Mesenchymal stem cell (in vitro differentiated cells and primary cell): ENCODE measurements around the gene TRAF1.

Source experiments
- DNase-seq: peaks from one replicate; pipeline ENCODE4 v3.0.0-alpha.2; 2013
- H2AFZ ChIP-seq: one replicate; pipeline ENCODE4 v1.6.1; 2013; ENCODE audit warnings: low read depth, mild to moderate bottlenecking, control low read depth, inconsistent platforms, low read length, moderate library complexity
- H2AK5ac ChIP-seq: 2 replicates; pipeline ENCODE4 v1.6.1; 2013; ENCODE audit warnings: low read length, moderate library complexity, mild to moderate bottlenecking, inconsistent platforms; ENCODE audit not compliant: severe bottlenecking
- H2BK120ac ChIP-seq: one replicate; pipeline ENCODE4 v1.6.1; 2013; ENCODE audit warnings: low read depth, mild to moderate bottlenecking, inconsistent platforms, low read length, moderate library complexity
- H2BK12ac ChIP-seq, 2 experiments: one replicate each; pipeline ENCODE4 v1.6.1; 2013; ENCODE audit warnings: inconsistent platforms in 2 of 2, low read length in 2 of 2, mild to moderate bottlenecking in 2 of 2, moderate library complexity in 2 of 2, control low read depth in 1 of 2
- H2BK15ac ChIP-seq: one replicate; pipeline ENCODE4 v1.6.1; 2013; ENCODE audit warnings: mild to moderate bottlenecking, low read depth, inconsistent platforms; ENCODE audit not compliant: poor library complexity, severe bottlenecking
- H2BK5ac ChIP-seq: 2 replicates; pipeline ENCODE4 v1.6.1; 2013; ENCODE audit warnings: low read depth, mild to moderate bottlenecking, low read length, control low read depth, inconsistent platforms; ENCODE audit not compliant: poor library complexity, severe bottlenecking
- H3K14ac ChIP-seq, 2 experiments: one replicate each; pipeline ENCODE4 v1.6.1; 2013; ENCODE audit warnings: inconsistent platforms in 2 of 2, low read length in 2 of 2, control low read depth in 1 of 2, mild to moderate bottlenecking in 1 of 2, moderate library complexity in 1 of 2
- H3K18ac ChIP-seq, 2 experiments: one replicate each; pipeline ENCODE4 v1.6.1; 2013; ENCODE audit warnings: inconsistent platforms in 2 of 2, low read length in 2 of 2, control low read depth in 1 of 2, low read depth in 1 of 2, mild to moderate bottlenecking in 1 of 2
- H3K23ac ChIP-seq, 2 experiments: one replicate each; pipeline ENCODE4 v1.6.1; 2013; ENCODE audit warnings: inconsistent platforms in 2 of 2, low read length in 2 of 2, mild to moderate bottlenecking in 2 of 2, moderate library complexity in 2 of 2, control low read depth in 1 of 2
- H3K27ac ChIP-seq: 2 replicates; pipeline ENCODE4 v1.5.1; 2013; ENCODE audit warnings: mild to moderate bottlenecking, moderate library complexity, low read length, control low read depth, inconsistent platforms; ENCODE audit not compliant: poor library complexity, severe bottlenecking
- H3K27me3 ChIP-seq, 2 experiments: 2 replicates each; pipeline versions ENCODE4 v1.6.1 to v1.7.0; 2013; ENCODE audit warnings: low read length in 2 of 2, mild to moderate bottlenecking in 2 of 2, moderate library complexity in 2 of 2, control low read depth in 1 of 2, inconsistent platforms in 1 of 2; ENCODE audit not compliant: control insufficient read depth in 1 of 2, insufficient read depth in 1 of 2
- H3K36me3 ChIP-seq, 2 experiments: 2 replicates each; pipeline versions ENCODE4 v1.6.1 to v1.7.0; 2013; ENCODE audit warnings: low read length in 2 of 2, control low read depth in 1 of 2, inconsistent platforms in 1 of 2, low read depth in 1 of 2, mild to moderate bottlenecking in 1 of 2; ENCODE audit not compliant: insufficient read depth in 2 of 2, control insufficient read depth in 1 of 2
- H3K4ac ChIP-seq, 2 experiments: one replicate each; pipeline ENCODE4 v1.6.1; 2013; ENCODE audit warnings: inconsistent platforms in 2 of 2, low read length in 2 of 2, mild to moderate bottlenecking in 2 of 2, moderate library complexity in 2 of 2, control low read depth in 1 of 2, low read depth in 1 of 2
- H3K4me1 ChIP-seq: 2 replicates; pipeline ENCODE4 v1.6.1; 2013; ENCODE audit warnings: low read depth, low read length, control low read depth; ENCODE audit not compliant: control insufficient read depth, insufficient read depth
- H3K4me2 ChIP-seq: 2 replicates; pipeline ENCODE4 v1.6.1; 2013; ENCODE audit warnings: low read length, mild to moderate bottlenecking, inconsistent platforms; ENCODE audit not compliant: poor library complexity, severe bottlenecking
- H3K4me3 ChIP-seq, 2 experiments: 2 replicates each; pipeline versions ENCODE4 v1.5.1 to v1.7.0; 2013; ENCODE audit warnings: low read length in 2 of 2, mild to moderate bottlenecking in 2 of 2, control low read depth in 1 of 2, low read depth in 1 of 2; ENCODE audit not compliant: insufficient read depth in 1 of 2
- H3K79me1 ChIP-seq: replicated peaks from 2 replicates; pipeline ENCODE4 v1.6.1; 2013; ENCODE audit warnings: mild to moderate bottlenecking, control low read depth, low read length, inconsistent platforms; ENCODE audit not compliant: poor library complexity, severe bottlenecking
- H3K9ac ChIP-seq: 2 replicates; pipeline ENCODE4 v1.7.0; 2013; ENCODE audit warnings: mild to moderate bottlenecking, low read length, moderate library complexity
- H3K9me3 ChIP-seq: 2 replicates; pipeline ENCODE4 v1.7.0; 2013; ENCODE audit warnings: mild to moderate bottlenecking, low read length; ENCODE audit not compliant: control insufficient read depth
- H4K8ac ChIP-seq: one replicate; pipeline ENCODE4 v1.6.1; 2013; ENCODE audit warnings: inconsistent platforms, mild to moderate bottlenecking, low read length, moderate library complexity
- H4K91ac ChIP-seq: one replicate; pipeline ENCODE4 v1.6.1; 2013; ENCODE audit warnings: mild to moderate bottlenecking, low read length, inconsistent platforms
- WGBS: methylation state at CpG from one replicate; pipeline ENCODE4 v1.1.7; 2013; ENCODE audit warnings: mixed read lengths; 5-methylcytosine and 5-hydroxymethylcytosine counted together

TRAF1 gene

DNA sequence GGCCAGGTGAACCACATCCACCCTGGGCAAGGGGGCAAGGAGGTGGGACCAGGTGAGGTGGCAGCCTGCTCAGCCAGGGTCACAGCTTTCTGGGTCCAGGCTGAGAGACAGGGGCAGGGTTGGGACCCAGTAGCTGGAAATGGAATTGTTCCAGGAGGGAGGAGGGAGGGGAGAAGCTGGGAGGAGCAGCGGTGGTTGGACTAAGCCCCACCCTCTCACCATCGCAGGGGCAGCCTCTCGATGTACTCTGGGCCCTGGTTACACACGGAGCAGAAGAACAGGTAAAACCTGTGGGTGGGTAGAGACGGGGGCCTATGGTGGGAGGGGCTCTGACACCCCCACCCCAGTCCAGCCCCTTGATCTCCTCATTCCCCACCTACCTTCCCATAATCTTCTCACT, 60.8 kb downstream of the TRAF1 start:
- Histone ChIP-seq H3K4me2 (no peak overlapping the region), H4K8ac (peak overlapping the region; percentile 66), H2BK12ac (no peak overlapping the region), H3K4me1 (peaks cover 14% of the 10 kb centered on the region), H3K36me3 (peaks cover 32 to 56% of the 10 kb centered on the region in 2 experiments), H2AFZ (no peak overlapping the region), H3K14ac (no peak overlapping the region), H3K4ac (peak overlapping the region in 1 of 2 experiments; percentile 24), H2BK5ac (no peak overlapping the region), H4K91ac (peak overlapping the region; percentile 41), H3K9ac (no peak overlapping the region), H2AK5ac (no peak overlapping the region), H3K18ac (no peak overlapping the region), H2BK120ac (no peak overlapping the region), H3K79me1 (peaks cover 1% of the 10 kb centered on the region), H3K27ac (no peak overlapping the region), H2BK15ac (no peak overlapping the region), H3K27me3 (no peaks in the 10 kb centered on the region), H3K4me3 (no peak overlapping the region), H3K9me3 (no peaks in the 10 kb centered on the region), H3K23ac (no peak overlapping the region)
- DNase-seq = no peak
- WGBS = 90% methylated on average over 3 of the region's 5 CpGs

DNA sequence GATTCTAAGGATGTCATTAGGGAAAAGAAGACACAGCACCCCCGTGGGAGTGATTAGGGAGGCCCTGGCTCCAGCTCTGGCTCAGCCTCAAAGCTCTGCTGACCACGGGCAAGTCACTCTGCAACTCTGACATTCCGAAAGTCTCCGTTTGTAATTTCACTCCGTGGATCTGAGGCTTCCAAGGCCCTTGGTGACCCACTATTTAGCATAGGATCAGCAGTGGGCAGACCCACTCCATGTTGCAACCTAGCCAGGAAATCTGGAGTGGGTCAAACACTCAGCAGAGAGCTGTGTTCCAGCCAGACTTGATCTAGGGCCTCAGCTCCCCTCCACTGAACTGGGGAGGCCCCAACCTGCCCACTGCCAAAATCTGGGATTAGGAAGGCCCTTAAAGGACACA, 61.4 kb downstream of the TRAF1 start:
- H3K9me3 ChIP-seq = no peaks in the 10 kb centered on the region
- no peak overlapping the region for H3K23ac ChIP-seq
- H2BK12ac ChIP-seq = no peak overlapping the region
- no peak overlapping the region for H2AFZ ChIP-seq
- no peak overlapping the region for H3K18ac ChIP-seq
- no peak overlapping the region for H2BK15ac ChIP-seq
- peak overlapping the region; percentile 39 for H3K9ac ChIP-seq
- peaks cover 1% of the 10 kb centered on the region for H3K79me1 ChIP-seq
- H3K4me2 ChIP-seq = no peak overlapping the region
- DNase-seq = no peak
- H3K4me3 ChIP-seq = no peak overlapping the region
- H3K27me3 ChIP-seq = no peaks in the 10 kb centered on the region
- no peak overlapping the region for H4K8ac ChIP-seq
- H3K4ac ChIP-seq = no peak overlapping the region
- no peak overlapping the region for H3K14ac ChIP-seq
- no peak overlapping the region for H2AK5ac ChIP-seq
- H3K27ac ChIP-seq = no peak overlapping the region
- H4K91ac ChIP-seq = no peak overlapping the region
- 64% methylated on average over 5 of the region's 5 CpGs for WGBS
- H3K4me1 ChIP-seq = peaks cover 14% of the 10 kb centered on the region
- H2BK120ac ChIP-seq = no peak overlapping the region
- peaks cover 38 to 57% of the 10 kb centered on the region in 2 experiments for H3K36me3 ChIP-seq
- no peak overlapping the region for H2BK5ac ChIP-seq

DNA sequence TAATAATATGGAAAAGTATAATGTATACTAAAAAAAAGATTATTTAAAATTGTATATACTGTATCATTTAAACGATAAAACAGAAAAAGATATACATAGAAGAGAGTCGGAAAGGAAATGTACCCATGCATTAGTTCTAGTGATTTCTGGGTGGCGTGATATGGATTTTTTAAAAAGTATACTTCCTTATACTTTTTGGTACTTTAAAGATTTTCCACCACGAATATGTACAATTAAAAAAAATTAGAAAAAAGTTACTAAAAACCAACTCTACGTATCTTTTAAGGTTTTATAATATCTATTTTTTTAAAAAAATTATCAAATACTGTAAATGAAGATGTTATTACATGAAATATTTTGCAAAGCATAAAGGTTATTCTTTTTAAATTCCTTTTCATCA, 61.9 kb downstream of the TRAF1 start:
- Histone ChIP-seq H2BK15ac (no peak overlapping the region), H3K27me3 (no peaks in the 10 kb centered on the region), H3K36me3 (peaks cover 43 to 60% of the 10 kb centered on the region in 2 experiments), H3K4me1 (peaks cover 11% of the 10 kb centered on the region), H3K9ac (peak overlapping the region; percentile 39), H2AFZ (no peak overlapping the region), H2BK12ac (no peak overlapping the region), H4K91ac (no peak overlapping the region), H2BK5ac (no peak overlapping the region), H3K18ac (no peak overlapping the region), H4K8ac (no peak overlapping the region), H2BK120ac (no peak overlapping the region), H3K9me3 (no peaks in the 10 kb centered on the region), H3K4ac (no peak overlapping the region), H3K14ac (no peak overlapping the region), H3K4me2 (no peak overlapping the region), H3K27ac (no peak overlapping the region), H2AK5ac (no peak overlapping the region), H3K4me3 (no peak overlapping the region), H3K23ac (no peak overlapping the region), H3K79me1 (peaks cover 1% of the 10 kb centered on the region)
- no peak for DNase-seq
- WGBS = 100% methylated on average over 1 of the region's 5 CpGs

DNA sequence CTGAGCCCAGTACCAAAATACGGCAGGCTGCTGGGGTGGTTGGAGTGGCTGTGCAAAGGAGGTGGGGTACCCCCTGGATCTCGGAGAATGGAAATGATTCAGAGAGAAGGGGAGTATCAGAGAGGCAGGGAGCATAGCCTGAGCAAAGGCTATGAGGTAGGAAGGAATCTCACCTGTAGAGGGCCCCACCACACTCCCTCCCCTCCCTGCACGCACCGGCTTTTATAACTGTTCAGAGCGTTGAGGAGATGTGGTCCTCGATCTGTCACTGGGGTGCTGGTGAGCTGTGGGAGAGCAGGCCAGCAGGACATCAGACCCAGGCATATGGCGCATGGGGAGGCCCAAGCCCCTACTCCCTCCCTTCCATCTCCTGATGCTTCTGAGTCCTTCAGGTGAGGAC, 62.8 kb downstream of the TRAF1 start:
- H2AK5ac ChIP-seq = no peak overlapping the region
- H4K8ac ChIP-seq = no peak overlapping the region
- no peak overlapping the region for H2BK12ac ChIP-seq
- no peaks in the 10 kb centered on the region for H3K9me3 ChIP-seq
- H3K14ac ChIP-seq = no peak overlapping the region
- peaks cover 48 to 62% of the 10 kb centered on the region in 2 experiments for H3K36me3 ChIP-seq
- no peaks in the 10 kb centered on the region for H3K27me3 ChIP-seq
- H3K4me1 ChIP-seq = peaks cover 5% of the 10 kb centered on the region
- DNase-seq = no peak
- H3K27ac ChIP-seq = no peak overlapping the region
- H3K23ac ChIP-seq = no peak overlapping the region
- no peak overlapping the region for H2BK120ac ChIP-seq
- H2BK15ac ChIP-seq = no peak overlapping the region
- H2BK5ac ChIP-seq = no peak overlapping the region
- H4K91ac ChIP-seq = no peak overlapping the region
- H3K4me3 ChIP-seq = no peak overlapping the region
- H3K9ac ChIP-seq = no peak overlapping the region
- no peak overlapping the region for H3K18ac ChIP-seq
- no peak overlapping the region for H2AFZ ChIP-seq
- WGBS = 95% methylated on average over 5 of the region's 7 CpGs
- no peak overlapping the region for H3K4me2 ChIP-seq
- peaks cover 1% of the 10 kb centered on the region for H3K79me1 ChIP-seq
- no peak overlapping the region for H3K4ac ChIP-seq
